Fibroblast of villous mesenchyme (primary cell): ENCODE data around the gene ABCG5. TPM values are rescaled to one million over a fixed set of nuclear protein-coding genes. Genes with fewer than 3 reads are reported as not detected.

Experiments used
- DNase-seq: peaks from one replicate; pipeline ENCODE4 v3.0.0-alpha.2; 2010; ENCODE audit warnings: low read depth
- H3K4me3 ChIP-seq: 2 replicates; pipeline ENCODE4 v1.5.1; 2011; ENCODE audit warnings: low read depth, mild to moderate bottlenecking, low read length
- CTCF ChIP-seq: IDR thresholded peaks from 2 replicates; pipeline ENCODE4 v1.5.1; 2012; ENCODE audit warnings: low read depth, mild to moderate bottlenecking, low read length; ENCODE audit not compliant: insufficient read depth
- total RNA-seq: library from RNA; depleted of rRNA; stranded (reverse); fragments of >200 nt; gene quantifications from 2 replicates; pipeline ENCODE4 v1.2.3, GENCODE V29; 2012

ABCG5 gene
- total RNA-seq, 1 donor: not detected

GRCh38 chr2:43854671-43855070 lies 16.0 kb upstream of the ABCG5 start:
- H3K4me3 ChIP-seq: no peak overlapping the region
- no peak for DNase-seq
- TF ChIP-seq CTCF: no peak

- TF ChIP-seq CTCF: no peak
- DNase-seq: no peak
- no peak overlapping the region for H3K4me3 ChIP-seq
These were observed 14.8 kb upstream of the ABCG5 start for GRCh38 chr2:43853141-43854081.

GRCh38 chr2:43852196-43852730 lies 13.6 kb upstream of the ABCG5 start:
- no peak for TF ChIP-seq CTCF
- H3K4me3 ChIP-seq: no peak overlapping the region
- DNase-seq: no peak

GRCh38 chr2:43851011-43851980 lies 12.7 kb upstream of the ABCG5 start:
- no peak for DNase-seq
- TF ChIP-seq CTCF: no peak
- no peak overlapping the region for H3K4me3 ChIP-seq

- TF ChIP-seq CTCF: no peak
- H3K4me3 ChIP-seq: no peak overlapping the region
- DNase-seq: peak; percentile 71
These were observed 9.6 kb upstream of the ABCG5 start for GRCh38 chr2:43848214-43848613.

- TF ChIP-seq CTCF: no peak
- H3K4me3 ChIP-seq: no peak overlapping the region
- DNase-seq: no peak
These were observed 7.6 kb upstream of the ABCG5 start for GRCh38 chr2:43846140-43846793.
